ENCODE results near the gene MRPL14. TPM values are rescaled to one million over a fixed set of nuclear protein-coding genes. Genes with fewer than 3 reads are reported as not detected.
A peak's percentile ranks its signal among the peaks of the same experiment; 100 is the strongest.

The MRPL14 gene
- total RNA-seq, 2 experiments from 2014 or later: 10.4 to 11.5 TPM

DNA sequence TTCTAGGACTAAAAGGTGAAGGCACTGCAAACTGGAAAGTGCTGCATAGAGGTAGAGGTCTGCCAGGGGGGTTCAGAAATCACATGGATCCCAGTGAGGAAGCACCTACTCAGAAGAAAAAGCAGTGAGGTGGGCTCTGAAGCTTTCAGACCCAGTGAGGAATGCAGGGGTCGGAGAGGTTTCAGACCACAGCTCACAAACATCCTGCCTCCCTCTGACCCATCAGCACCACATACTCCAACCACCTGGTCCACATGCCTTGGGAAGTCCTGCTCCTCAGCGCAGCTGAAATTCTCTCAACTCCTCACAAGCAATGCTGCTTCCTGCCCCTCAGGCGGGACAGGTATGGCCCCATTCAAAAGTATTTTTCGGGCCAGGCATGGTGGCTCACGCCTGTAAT lies 20.2 kb downstream of the MRPL14 start:
- no peak overlapping the region for H3K4me3 ChIP-seq (ENCODE audit: low read length)
- TF ChIP-seq, protein P1, sequence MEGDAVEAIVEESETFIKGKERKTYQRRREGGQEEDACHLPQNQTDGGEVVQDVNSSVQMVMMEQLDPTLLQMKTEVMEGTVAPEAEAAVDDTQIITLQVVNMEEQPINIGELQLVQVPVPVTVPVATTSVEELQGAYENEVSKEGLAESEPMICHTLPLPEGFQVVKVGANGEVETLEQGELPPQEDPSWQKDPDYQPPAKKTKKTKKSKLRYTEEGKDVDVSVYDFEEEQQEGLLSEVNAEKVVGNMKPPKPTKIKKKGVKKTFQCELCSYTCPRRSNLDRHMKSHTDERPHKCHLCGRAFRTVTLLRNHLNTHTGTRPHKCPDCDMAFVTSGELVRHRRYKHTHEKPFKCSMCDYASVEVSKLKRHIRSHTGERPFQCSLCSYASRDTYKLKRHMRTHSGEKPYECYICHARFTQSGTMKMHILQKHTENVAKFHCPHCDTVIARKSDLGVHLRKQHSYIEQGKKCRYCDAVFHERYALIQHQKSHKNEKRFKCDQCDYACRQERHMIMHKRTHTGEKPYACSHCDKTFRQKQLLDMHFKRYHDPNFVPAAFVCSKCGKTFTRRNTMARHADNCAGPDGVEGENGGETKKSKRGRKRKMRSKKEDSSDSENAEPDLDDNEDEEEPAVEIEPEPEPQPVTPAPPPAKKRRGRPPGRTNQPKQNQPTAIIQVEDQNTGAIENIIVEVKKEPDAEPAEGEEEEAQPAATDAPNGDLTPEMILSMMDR (IDR thresholded peaks at IDR 0.05): no peak
- no peaks in the 10 kb centered on the region for H3K27me3 ChIP-seq (ENCODE audit: control insufficient read depth in 1 of 2, insufficient read depth in 2 of 2, low read length in 2 of 2)
- no peaks in the 10 kb centered on the region for H3K27me3 Mint-ChIP-seq
- peaks cover 62% of the 10 kb centered on the region for H3K36me3 Mint-ChIP-seq (ENCODE audit: low read depth)
- peaks cover 29% of the 10 kb centered on the region for H3K4me1 Mint-ChIP-seq (ENCODE audit: low read depth)
- CTCF ChIA-PET: no interaction called here
- DNase-seq: no peak
- no peaks in the 10 kb centered on the region for H3K9me3 Mint-ChIP-seq
- no peak overlapping the region for H3K27ac Mint-ChIP-seq
- no peak overlapping the region for H3K4me3 Mint-ChIP-seq
- intact Hi-C loops (cut with DNase I, micrococcal nuclease): no loop called here
- no peak for ATAC-seq (ENCODE audit: poor library complexity)
- peaks cover 46% of the 10 kb centered on the region for H3K36me3 ChIP-seq (ENCODE audit: insufficient read depth, low read length)
- no peaks in the 10 kb centered on the region for H3K9me3 ChIP-seq (ENCODE audit: control insufficient read depth in 1 of 2, insufficient read depth in 1 of 2, low read length in 2 of 2)
- POLR2A ChIA-PET: no interaction called here
- no peak overlapping the region for H3K27ac ChIP-seq (ENCODE audit: low read depth in 1 of 2, low read length in 2 of 2)
- no peaks in the 10 kb centered on the region for H3K4me1 ChIP-seq (ENCODE audit: insufficient read depth, low read length)

DNA sequence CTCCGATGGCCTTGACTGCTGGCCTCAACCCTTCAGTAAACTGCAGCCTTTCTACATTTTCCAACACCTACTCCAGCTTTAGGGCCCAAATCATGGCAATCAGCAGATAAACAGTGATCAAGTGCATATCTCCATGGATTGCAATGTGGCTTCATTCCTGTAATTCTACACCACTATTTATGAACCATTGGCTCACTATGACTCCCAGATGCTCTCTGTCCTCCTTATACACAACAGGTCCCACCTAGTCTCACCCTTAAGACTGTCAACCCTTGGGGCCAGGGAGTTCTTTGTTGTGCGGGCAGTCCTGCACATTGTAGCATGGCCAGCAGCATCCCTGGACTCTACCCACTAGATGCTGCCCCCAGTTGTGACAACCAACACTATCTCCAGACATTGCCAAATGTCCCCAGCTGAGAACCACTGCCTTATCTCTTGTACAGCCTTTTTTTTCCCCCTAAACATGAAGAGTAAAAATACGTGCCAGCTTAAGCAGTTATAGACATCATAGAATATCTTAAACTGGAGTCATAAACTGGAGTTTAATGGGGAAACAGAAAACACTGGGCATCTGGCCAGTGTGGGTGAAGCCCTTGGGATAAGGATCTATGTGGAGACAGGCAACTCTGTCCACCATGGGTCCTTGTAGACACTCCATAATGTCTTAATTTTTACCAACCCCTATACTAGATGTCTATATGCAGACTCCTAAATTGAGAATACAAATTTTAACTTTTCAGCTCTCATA lies 21.1 kb downstream of the MRPL14 start:
- H3K4me3 ChIP-seq (ENCODE audit: low read length): no peak overlapping the region
- peaks cover 38% of the 10 kb centered on the region for H3K36me3 ChIP-seq (ENCODE audit: insufficient read depth, low read length)
- no peak for DNase-seq
- H3K4me1 ChIP-seq (ENCODE audit: insufficient read depth, low read length): no peaks in the 10 kb centered on the region
- Mint-ChIP-seq H3K4me1 (ENCODE audit: low read depth) (peaks cover 24% of the 10 kb centered on the region), H3K4me3 (no peak overlapping the region), H3K36me3 (ENCODE audit: low read depth) (peaks cover 55% of the 10 kb centered on the region), H3K9me3 (no peaks in the 10 kb centered on the region), H3K27ac (no peak overlapping the region), H3K27me3 (no peaks in the 10 kb centered on the region)
- TF ChIP-seq, protein P1 (IDR thresholded peaks at IDR 0.05): no peak
- no peaks in the 10 kb centered on the region for H3K9me3 ChIP-seq (ENCODE audit: control insufficient read depth in 1 of 2, insufficient read depth in 1 of 2, low read length in 2 of 2)
- H3K27me3 ChIP-seq (ENCODE audit: control insufficient read depth in 1 of 2, insufficient read depth in 2 of 2, low read length in 2 of 2): no peaks in the 10 kb centered on the region
- ChIA-PET CTCF (no interaction called here), POLR2A (interaction anchor here (0.7 kb wide), 1 partner anchor 35 kb away, joined by 3 read pairs; no protein-coding TSS in a partner anchor)
- no peak overlapping the region for H3K27ac ChIP-seq (ENCODE audit: low read depth in 1 of 2, low read length in 2 of 2)
- no peak for ATAC-seq (ENCODE audit: poor library complexity)
- intact Hi-C loops (cut with DNase I, micrococcal nuclease): loop anchor here in 1 of 2 experiments (1.0 kb wide), 1 partner anchor 34 kb away; no protein-coding TSS in a partner anchor

DNA sequence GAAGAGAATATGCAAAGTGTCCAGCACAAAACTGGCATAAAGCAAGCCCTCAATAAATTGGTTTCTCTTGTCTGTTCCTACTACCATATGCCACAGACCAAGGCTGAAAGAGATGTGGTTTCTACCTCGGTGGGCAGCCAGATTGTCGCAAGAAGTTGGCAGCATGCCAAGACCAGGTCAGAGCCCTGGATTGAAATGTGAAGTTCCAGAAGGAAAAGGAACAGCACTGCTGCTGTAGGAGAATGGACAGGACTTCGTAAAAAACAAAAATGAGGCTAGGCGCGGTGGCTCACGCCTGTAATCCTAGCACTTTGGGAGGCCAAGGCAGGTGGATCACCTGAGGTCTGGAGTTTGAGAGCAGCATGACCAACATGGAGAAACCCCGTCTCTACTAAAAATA lies 22.1 kb downstream of the MRPL14 start:
- Histone ChIP-seq H3K9me3 (ENCODE audit: control insufficient read depth in 1 of 2, insufficient read depth in 1 of 2, low read length in 2 of 2) (no peaks in the 10 kb centered on the region), H3K27me3 (ENCODE audit: control insufficient read depth in 1 of 2, insufficient read depth in 2 of 2, low read length in 2 of 2) (no peaks in the 10 kb centered on the region), H3K27ac (ENCODE audit: low read depth in 1 of 2, low read length in 2 of 2) (no peak overlapping the region), H3K36me3 (ENCODE audit: insufficient read depth, low read length) (peaks cover 31% of the 10 kb centered on the region), H3K4me3 (ENCODE audit: low read length) (no peak overlapping the region), H3K4me1 (ENCODE audit: insufficient read depth, low read length) (no peaks in the 10 kb centered on the region)
- intact Hi-C loops (cut with DNase I, micrococcal nuclease): no loop called here
- DNase-seq: peak in 1 of 14 experiments; percentile 8
- H3K36me3 Mint-ChIP-seq (ENCODE audit: low read depth): peaks cover 45% of the 10 kb centered on the region
- ChIA-PET CTCF (no interaction called here), POLR2A (no interaction called here)
- ATAC-seq (ENCODE audit: poor library complexity): no peak
- no peak overlapping the region for H3K27ac Mint-ChIP-seq
- TF ChIP-seq, protein P1 (IDR thresholded peaks at IDR 0.05): no peak
- H3K4me3 Mint-ChIP-seq: no peak overlapping the region
- no peaks in the 10 kb centered on the region for H3K9me3 Mint-ChIP-seq
- H3K27me3 Mint-ChIP-seq: no peaks in the 10 kb centered on the region
- H3K4me1 Mint-ChIP-seq (ENCODE audit: low read depth): peaks cover 19% of the 10 kb centered on the region
